ENCODE data around the gene SCTR.

Gene SCTR

GRCh38 chr2:119460076-119460475 lies 64.2 kb downstream of the SCTR start:
- H3K27me3 ChIP-seq (ENCODE audit: control insufficient read depth, insufficient read depth, low read length): no peaks in the 10 kb centered on the region
- H3K9me3 ChIP-seq (ENCODE audit: control insufficient read depth, insufficient read depth, low read length): no peaks in the 10 kb centered on the region
- no peak overlapping the region for H3K9ac ChIP-seq (ENCODE audit: low read depth, low read length)
- H3K4me3 ChIP-seq (ENCODE audit: low read depth, low read length): no peak overlapping the region
- no peaks in the 10 kb centered on the region for H3K36me3 ChIP-seq (ENCODE audit: control insufficient read depth, insufficient read depth, low read length)
- H3K4me1 ChIP-seq (ENCODE audit: control insufficient read depth, insufficient read depth, low read length): no peaks in the 10 kb centered on the region
- no peak overlapping the region for H3K27ac ChIP-seq (ENCODE audit: low read depth, low read length)

- H3K9ac ChIP-seq (ENCODE audit: low read depth, low read length): no peak overlapping the region
- H3K4me3 ChIP-seq (ENCODE audit: low read depth, low read length): no peak overlapping the region
- H3K4me1 ChIP-seq (ENCODE audit: control insufficient read depth, insufficient read depth, low read length): no peaks in the 10 kb centered on the region; the same call in 1 of the 2 replicates
- H3K27me3 ChIP-seq (ENCODE audit: control insufficient read depth, insufficient read depth, low read length): no peaks in the 10 kb centered on the region
- H3K9me3 ChIP-seq (ENCODE audit: control insufficient read depth, insufficient read depth, low read length): no peaks in the 10 kb centered on the region
- no peak overlapping the region for H3K27ac ChIP-seq (ENCODE audit: low read depth, low read length)
- H3K36me3 ChIP-seq (ENCODE audit: control insufficient read depth, insufficient read depth, low read length): no peaks in the 10 kb centered on the region
These were observed 69.1 kb downstream of the SCTR start for GRCh38 chr2:119455066-119455718.

- no peak overlapping the region for H3K27ac ChIP-seq (ENCODE audit: low read depth, low read length)
- no peak overlapping the region for H3K4me3 ChIP-seq (ENCODE audit: low read depth, low read length)
- H3K36me3 ChIP-seq (ENCODE audit: control insufficient read depth, insufficient read depth, low read length): no peaks in the 10 kb centered on the region
- no peaks in the 10 kb centered on the region for H3K27me3 ChIP-seq (ENCODE audit: control insufficient read depth, insufficient read depth, low read length)
- no peak overlapping the region for H3K9ac ChIP-seq (ENCODE audit: low read depth, low read length)
- H3K9me3 ChIP-seq (ENCODE audit: control insufficient read depth, insufficient read depth, low read length): no peaks in the 10 kb centered on the region
- H3K4me1 ChIP-seq (ENCODE audit: control insufficient read depth, insufficient read depth, low read length): peaks cover 6% of the 10 kb centered on the region; the same call in 1 of the 2 replicates
These were observed 70.2 kb downstream of the SCTR start for GRCh38 chr2:119453972-119454593.

GRCh38 chr2:119451336-119452050 lies 72.8 kb downstream of the SCTR start:
- no peak overlapping the region for H3K4me3 ChIP-seq (ENCODE audit: low read depth, low read length)
- H3K27me3 ChIP-seq (ENCODE audit: control insufficient read depth, insufficient read depth, low read length): peaks cover 5% of the 10 kb centered on the region; the same call in 1 of the 2 replicates
- no peaks in the 10 kb centered on the region for H3K9me3 ChIP-seq (ENCODE audit: control insufficient read depth, insufficient read depth, low read length)
- no peak overlapping the region for H3K27ac ChIP-seq (ENCODE audit: low read depth, low read length)
- no peaks in the 10 kb centered on the region for H3K36me3 ChIP-seq (ENCODE audit: control insufficient read depth, insufficient read depth, low read length)
- H3K9ac ChIP-seq (ENCODE audit: low read depth, low read length): no peak overlapping the region
- peaks cover 11% of the 10 kb centered on the region; the same call in 1 of the 2 replicates for H3K4me1 ChIP-seq (ENCODE audit: control insufficient read depth, insufficient read depth, low read length)

- H3K27ac ChIP-seq (ENCODE audit: low read depth, low read length): no peak overlapping the region
- H3K36me3 ChIP-seq (ENCODE audit: control insufficient read depth, insufficient read depth, low read length): no peaks in the 10 kb centered on the region
- no peak overlapping the region for H3K4me3 ChIP-seq (ENCODE audit: low read depth, low read length)
- peaks cover 11% of the 10 kb centered on the region; the same call in 1 of the 2 replicates for H3K4me1 ChIP-seq (ENCODE audit: control insufficient read depth, insufficient read depth, low read length)
- peaks cover 5% of the 10 kb centered on the region; the same call in 1 of the 2 replicates for H3K27me3 ChIP-seq (ENCODE audit: control insufficient read depth, insufficient read depth, low read length)
- no peaks in the 10 kb centered on the region for H3K9me3 ChIP-seq (ENCODE audit: control insufficient read depth, insufficient read depth, low read length)
- H3K9ac ChIP-seq (ENCODE audit: low read depth, low read length): no peak overlapping the region
These were observed 74.8 kb downstream of the SCTR start for GRCh38 chr2:119449521-119449920.

GRCh38 chr2:119448427-119449141 lies 75.7 kb downstream of the SCTR start:
- H3K9ac ChIP-seq (ENCODE audit: low read depth, low read length): no peak overlapping the region
- no peaks in the 10 kb centered on the region for H3K9me3 ChIP-seq (ENCODE audit: control insufficient read depth, insufficient read depth, low read length)

GRCh38 chr2:119446037-119446436 lies 78.2 kb downstream of the SCTR start:
- Histone ChIP-seq H3K27me3 (ENCODE audit: control insufficient read depth, insufficient read depth, low read length) (peaks cover 5% of the 10 kb centered on the region; the same call in 1 of the 2 replicates), H3K36me3 (ENCODE audit: control insufficient read depth, insufficient read depth, low read length) (no peaks in the 10 kb centered on the region), H3K27ac (ENCODE audit: low read depth, low read length) (no peak overlapping the region), H3K4me1 (ENCODE audit: control insufficient read depth, insufficient read depth, low read length) (peaks cover 11% of the 10 kb centered on the region; the same call in 1 of the 2 replicates), H3K9ac (ENCODE audit: low read depth, low read length) (no peak overlapping the region), H3K9me3 (ENCODE audit: control insufficient read depth, insufficient read depth, low read length) (no peaks in the 10 kb centered on the region), H3K4me3 (ENCODE audit: low read depth, low read length) (no peak overlapping the region)

More at GRCh38 chr2:119448427-119449141, 75.7 kb downstream of the SCTR start:
- Histone ChIP-seq H3K36me3 (ENCODE audit: control insufficient read depth, insufficient read depth, low read length) (no peaks in the 10 kb centered on the region), H3K4me1 (ENCODE audit: control insufficient read depth, insufficient read depth, low read length) (peaks cover 11% of the 10 kb centered on the region; the same call in 1 of the 2 replicates), H3K27me3 (ENCODE audit: control insufficient read depth, insufficient read depth, low read length) (peaks cover 5% of the 10 kb centered on the region; the same call in 1 of the 2 replicates), H3K4me3 (ENCODE audit: low read depth, low read length) (no peak overlapping the region), H3K27ac (ENCODE audit: low read depth, low read length) (no peak overlapping the region)

- Histone ChIP-seq H3K4me1 (ENCODE audit: control insufficient read depth, insufficient read depth, low read length) (no peaks in the 10 kb centered on the region), H3K9me3 (ENCODE audit: control insufficient read depth, insufficient read depth, low read length) (no peaks in the 10 kb centered on the region), H3K36me3 (ENCODE audit: control insufficient read depth, insufficient read depth, low read length) (no peaks in the 10 kb centered on the region; the same call in 1 of the 2 replicates), H3K27ac (ENCODE audit: low read depth, low read length) (no peak overlapping the region), H3K4me3 (ENCODE audit: low read depth, low read length) (no peak overlapping the region), H3K27me3 (ENCODE audit: control insufficient read depth, insufficient read depth, low read length) (no peaks in the 10 kb centered on the region), H3K9ac (ENCODE audit: low read depth, low read length) (no peak overlapping the region)
These were observed 81.4 kb downstream of the SCTR start for GRCh38 chr2:119442850-119443249.

- Histone ChIP-seq H3K4me1 (ENCODE audit: control insufficient read depth, insufficient read depth, low read length) (no peaks in the 10 kb centered on the region), H3K4me3 (ENCODE audit: low read depth, low read length) (no peak overlapping the region), H3K27ac (ENCODE audit: low read depth, low read length) (no peak overlapping the region), H3K36me3 (ENCODE audit: control insufficient read depth, insufficient read depth, low read length) (peaks cover 5% of the 10 kb centered on the region; the same call in 1 of the 2 replicates), H3K9me3 (ENCODE audit: control insufficient read depth, insufficient read depth, low read length) (no peaks in the 10 kb centered on the region), H3K9ac (ENCODE audit: low read depth, low read length) (no peak overlapping the region), H3K27me3 (ENCODE audit: control insufficient read depth, insufficient read depth, low read length) (no peaks in the 10 kb centered on the region)
These were observed 82.1 kb downstream of the SCTR start for GRCh38 chr2:119442226-119442619.

GRCh38 chr2:119441376-119442225 lies 82.7 kb downstream of the SCTR start:
- Histone ChIP-seq H3K4me3 (ENCODE audit: low read depth, low read length) (no peak overlapping the region), H3K36me3 (ENCODE audit: control insufficient read depth, insufficient read depth, low read length) (peaks cover 8% of the 10 kb centered on the region; the same call in 1 of the 2 replicates), H3K4me1 (ENCODE audit: control insufficient read depth, insufficient read depth, low read length) (no peaks in the 10 kb centered on the region), H3K27ac (ENCODE audit: low read depth, low read length) (no peak overlapping the region), H3K27me3 (ENCODE audit: control insufficient read depth, insufficient read depth, low read length) (no peaks in the 10 kb centered on the region), H3K9me3 (ENCODE audit: control insufficient read depth, insufficient read depth, low read length) (no peaks in the 10 kb centered on the region), H3K9ac (ENCODE audit: low read depth, low read length) (no peak overlapping the region)

All from HUES48 (cell line).